HEK293T (cell line): Measurements from ENCODE around the gene PSAPL1.

ENCODE experiments used
- BHLHE40 ChIP-seq: fragments of 450-650 bp; IDR thresholded peaks from 2 replicates; pipeline ENCODE4 v1.6.1; 2016; ENCODE audit warnings: mild to moderate bottlenecking, moderate library complexity, borderline replicate concordance
- CTBP1 ChIP-seq: fragments of 450-650 bp; IDR thresholded peaks from 2 replicates; pipeline ENCODE4 v1.6.1; 2016; ENCODE audit warnings: borderline replicate concordance
- ELF4 ChIP-seq: fragments of 450-650 bp; IDR thresholded peaks from 2 replicates; pipeline ENCODE4 v1.6.1; 2017; ENCODE audit warnings: antibody characterized with exemption
- FOXA1 ChIP-seq: fragments of 450-650 bp; IDR thresholded peaks from 2 replicates; pipeline ENCODE4 v1.6.1; 2016; ENCODE audit warnings: mild to moderate bottlenecking
- FOXK2 ChIP-seq: fragments of 450-650 bp; IDR thresholded peaks from 2 replicates; pipeline ENCODE4 v1.6.1; 2016; ENCODE audit warnings: mild to moderate bottlenecking
- FOXM1 ChIP-seq: fragments of 450-650 bp; IDR thresholded peaks from 2 replicates; pipeline ENCODE4 v1.6.1; 2017; ENCODE audit warnings: mild to moderate bottlenecking, borderline replicate concordance
- HDGF ChIP-seq: fragments of 450-650 bp; IDR thresholded peaks from 2 replicates; pipeline ENCODE4 v1.6.1; 2017; ENCODE audit warnings: antibody characterized with exemption, borderline replicate concordance
- LEF1 ChIP-seq: fragments of 450-650 bp; IDR thresholded peaks from 2 replicates; pipeline ENCODE4 v1.6.1; 2017; ENCODE audit warnings: mild to moderate bottlenecking, borderline replicate concordance
- NFRKB ChIP-seq: fragments of 450-650 bp; IDR thresholded peaks from 2 replicates; pipeline ENCODE4 v1.6.1; 2016; ENCODE audit warnings: mild to moderate bottlenecking, moderate library complexity
- SUZ12 ChIP-seq: fragments of 450-650 bp; IDR thresholded peaks from 2 replicates; pipeline ENCODE4 v1.6.1; 2016; ENCODE audit warnings: mild to moderate bottlenecking
- ZNF384 ChIP-seq: fragments of 450-650 bp; IDR thresholded peaks from 2 replicates; pipeline ENCODE4 v1.6.1; 2016
- TF ChIP-seq, protein P1 (sequence below): fragments of 450-650 bp; IDR thresholded peaks from 2 replicates; pipeline ENCODE4 v1.6.1; 2016

DNA sequence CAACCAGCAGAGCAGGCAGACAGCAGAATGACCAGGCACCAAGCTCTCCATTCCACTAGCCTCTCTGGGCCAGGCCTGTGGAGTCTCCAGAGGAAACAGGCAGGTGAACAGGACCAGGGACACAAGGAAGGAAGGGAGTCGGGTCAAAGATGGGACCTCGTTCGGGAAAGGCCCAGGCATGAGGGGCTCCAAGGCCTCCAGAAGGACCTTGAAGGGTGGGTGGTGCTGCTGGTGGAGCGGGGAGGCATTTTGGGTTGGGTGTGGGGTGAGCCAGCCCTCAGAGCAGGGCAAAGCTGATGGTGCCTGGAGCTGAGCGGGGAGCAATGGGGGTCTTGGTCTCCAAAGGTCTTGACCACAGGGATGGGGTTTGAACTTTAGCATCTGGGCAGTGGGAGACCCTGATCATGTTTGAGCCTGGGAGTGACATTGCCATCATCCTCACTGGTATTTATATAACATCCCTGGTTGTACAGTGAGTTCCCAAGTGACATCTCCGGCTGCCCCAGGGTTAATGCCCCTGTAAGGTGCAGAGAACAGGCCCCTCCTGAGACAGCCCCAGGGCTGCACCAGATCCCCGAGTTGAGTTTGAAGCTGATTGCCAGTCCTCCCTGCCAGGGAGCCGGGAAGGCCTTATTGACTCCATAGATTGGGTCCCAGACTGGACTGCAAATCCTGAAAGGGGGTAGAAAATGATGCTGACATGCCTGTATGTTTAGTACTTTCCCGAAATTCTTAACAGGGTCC lies 52.7 kb downstream of the PSAPL1 start:
- TF ChIP-seq ZNF384 (no peak), SUZ12 (no peak), FOXM1 (no peak), FOXK2 (no peak), HDGF (no peak), BHLHE40 (no peak), FOXA1 (no peak), CTBP1 (no peak), LEF1 (no peak), ELF4 (no peak), NFRKB (no peak)
- TF ChIP-seq, protein P1, sequence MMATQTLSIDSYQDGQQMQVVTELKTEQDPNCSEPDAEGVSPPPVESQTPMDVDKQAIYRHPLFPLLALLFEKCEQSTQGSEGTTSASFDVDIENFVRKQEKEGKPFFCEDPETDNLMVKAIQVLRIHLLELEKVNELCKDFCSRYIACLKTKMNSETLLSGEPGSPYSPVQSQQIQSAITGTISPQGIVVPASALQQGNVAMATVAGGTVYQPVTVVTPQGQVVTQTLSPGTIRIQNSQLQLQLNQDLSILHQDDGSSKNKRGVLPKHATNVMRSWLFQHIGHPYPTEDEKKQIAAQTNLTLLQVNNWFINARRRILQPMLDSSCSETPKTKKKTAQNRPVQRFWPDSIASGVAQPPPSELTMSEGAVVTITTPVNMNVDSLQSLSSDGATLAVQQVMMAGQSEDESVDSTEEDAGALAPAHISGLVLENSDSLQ = no peak
